Measurements from ENCODE around the gene FREM1.
"Not testable (repeated sequence)": the region's sequence is repeated elsewhere in the genome, so short reads cannot be mapped to it uniquely, and the experiment has no call there.

FREM1 gene

GRCh38 chr9:14909961-14910805 lies at the start of gene FREM1:
Gene FREM1, minus strand, starts transcription at chr9:14910428. Its CDS starts 41,451 bp downstream, at chr9:14868977.
- DNase-seq (ENCODE audit: low spot score): no peak

- no peak for DNase-seq (ENCODE audit: low spot score)
Observed at GRCh38 chr9:14958989-14959388, 48.8 kb upstream of the FREM1 start.

GRCh38 chr9:14957109-14957508 lies 46.9 kb upstream of the FREM1 start:
- no peak for DNase-seq (ENCODE audit: low spot score)

DNA sequence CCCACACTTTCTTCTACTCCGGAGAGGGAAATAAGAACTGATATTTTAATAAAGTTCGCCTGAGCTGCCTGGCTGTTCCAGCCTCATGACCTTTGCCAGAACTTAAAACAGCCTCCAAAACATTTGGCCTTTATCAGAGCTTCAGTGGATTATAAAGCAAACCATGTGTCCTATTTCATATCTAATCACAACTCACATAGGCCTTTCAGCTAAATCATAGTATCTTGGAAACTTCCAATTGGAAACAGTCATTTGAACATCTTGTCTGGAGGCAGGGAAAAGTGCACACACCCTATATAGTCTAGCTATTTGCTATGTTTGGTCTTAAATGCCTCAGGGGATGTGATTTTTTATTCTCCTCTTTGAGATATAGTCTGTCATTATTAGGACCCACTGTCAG lies 46.0 kb upstream of the FREM1 start:
- no peak for DNase-seq (ENCODE audit: low spot score)

GRCh38 chr9:14945351-14945750 lies 35.1 kb upstream of the FREM1 start:
- no peak for DNase-seq (ENCODE audit: low spot score)

- DNase-seq (ENCODE audit: low spot score): no peak
Observed at GRCh38 chr9:14941501-14942405, 31.5 kb upstream of the FREM1 start.

- DNase-seq (ENCODE audit: low spot score): no peak
Observed at GRCh38 chr9:14939378-14939777, 29.1 kb upstream of the FREM1 start.

DNA sequence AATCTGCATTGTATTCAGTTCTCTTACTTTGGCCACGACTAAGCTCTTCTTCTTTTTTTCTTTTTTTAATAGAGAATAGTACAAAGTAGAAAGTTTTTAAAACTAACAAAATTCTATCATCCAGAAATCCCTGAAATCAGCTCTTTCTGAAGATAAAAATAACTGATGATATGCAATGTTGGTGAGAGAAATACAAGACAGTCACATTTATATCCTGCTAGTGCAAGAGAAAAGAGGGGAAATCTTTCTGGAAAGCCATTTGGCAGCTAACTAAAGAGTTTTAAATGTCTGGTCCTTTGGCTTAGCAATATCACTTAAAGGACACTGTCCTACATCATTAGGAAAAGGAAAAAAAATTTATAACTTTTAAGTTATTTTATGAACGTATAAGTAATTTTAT lies 27.0 kb upstream of the FREM1 start:
- DNase-seq (ENCODE audit: low spot score): no peak

DNA sequence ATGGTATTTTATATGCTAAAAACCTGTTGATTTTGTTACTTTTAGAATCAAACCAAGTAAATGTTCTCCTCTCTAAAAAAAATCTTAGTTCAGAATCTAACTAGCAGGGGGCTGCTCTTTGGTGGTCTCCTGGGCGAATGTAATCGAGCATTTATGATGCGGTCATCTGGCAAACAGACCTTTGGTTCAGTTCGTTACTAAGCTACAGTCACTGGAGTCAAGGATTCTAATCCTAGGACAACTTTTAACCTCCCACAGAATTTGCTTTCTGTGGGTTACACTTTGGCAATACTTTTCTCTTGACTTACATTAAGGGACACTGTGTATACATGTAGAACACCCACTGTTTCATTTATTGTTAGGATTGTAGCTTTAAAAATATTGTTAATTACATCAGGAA lies 26.3 kb upstream of the FREM1 start:
- DNase-seq (ENCODE audit: low spot score): no peak

DNA sequence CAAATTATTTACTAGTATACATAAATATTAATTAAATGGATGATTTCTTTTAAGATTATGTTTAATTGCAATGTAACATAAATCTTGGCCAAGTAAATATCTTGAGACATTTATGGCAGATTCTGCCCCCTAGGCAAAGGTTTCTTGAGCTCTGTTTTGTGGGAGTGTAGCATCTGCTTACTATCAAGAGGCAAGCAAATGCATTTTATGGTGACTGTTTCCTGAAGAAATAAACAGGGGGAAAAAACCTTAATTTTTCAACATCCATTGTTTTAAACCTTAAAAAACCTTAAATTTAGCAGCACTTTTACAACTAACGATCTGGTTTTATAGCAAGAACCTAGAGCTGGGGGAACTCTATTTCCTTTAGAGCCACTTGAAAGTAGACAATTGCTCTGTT lies 25.7 kb upstream of the FREM1 start:
- DNase-seq (ENCODE audit: low spot score): no peak

GRCh38 chr9:14935106-14935751 lies 25.0 kb upstream of the FREM1 start:
- DNase-seq (ENCODE audit: low spot score): no peak

GRCh38 chr9:14932641-14933040 lies 22.4 kb upstream of the FREM1 start:
- DNase-seq (ENCODE audit: low spot score): no peak

GRCh38 chr9:14932231-14932630 lies 22.0 kb upstream of the FREM1 start:
- DNase-seq (ENCODE audit: low spot score): no peak

- no peak for DNase-seq (ENCODE audit: low spot score)
Observed at GRCh38 chr9:14926941-14927624, 16.9 kb upstream of the FREM1 start.

- no peak for DNase-seq (ENCODE audit: low spot score)
Observed at GRCh38 chr9:14924230-14925219, 14.3 kb upstream of the FREM1 start.

DNA sequence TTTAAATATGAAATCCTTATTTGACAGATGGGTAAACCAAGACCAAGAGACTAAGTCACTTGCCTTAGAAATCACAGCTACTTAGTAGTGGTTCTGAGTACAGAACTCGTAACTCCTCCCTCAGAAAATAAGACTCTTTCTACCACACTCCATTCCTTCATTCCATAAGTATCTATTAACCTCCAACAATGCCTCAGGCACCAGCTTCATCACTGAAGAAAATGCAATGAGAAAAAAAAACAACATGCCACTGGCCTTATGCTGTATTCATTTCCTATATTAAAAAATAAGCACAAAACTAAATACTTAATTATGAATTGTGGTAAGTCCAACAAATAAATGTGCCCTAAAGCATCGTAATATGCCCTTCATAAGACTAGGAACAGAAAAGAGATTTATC lies 13.5 kb upstream of the FREM1 start:
- DNase-seq (ENCODE audit: low spot score): no peak

DNA sequence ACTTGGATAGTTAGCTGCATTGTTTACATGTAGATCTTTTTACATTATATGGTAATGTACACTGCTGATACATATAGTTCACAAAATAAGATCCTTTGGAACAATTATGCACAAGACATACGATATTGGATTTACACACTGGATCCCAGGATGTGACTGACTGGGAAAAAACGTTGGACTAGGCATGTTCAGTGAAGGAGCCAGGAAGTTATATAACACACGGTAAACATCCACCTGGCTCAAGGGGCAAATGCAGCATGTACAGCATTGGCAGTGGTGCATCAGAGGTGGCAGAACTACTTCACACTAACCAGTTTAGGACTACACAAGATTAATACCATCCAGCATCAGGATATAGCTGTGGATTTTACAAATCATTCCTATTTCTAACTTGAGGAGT lies 10.6 kb upstream of the FREM1 start:
- DNase-seq (ENCODE audit: low spot score): not testable (repeated sequence)

DNA sequence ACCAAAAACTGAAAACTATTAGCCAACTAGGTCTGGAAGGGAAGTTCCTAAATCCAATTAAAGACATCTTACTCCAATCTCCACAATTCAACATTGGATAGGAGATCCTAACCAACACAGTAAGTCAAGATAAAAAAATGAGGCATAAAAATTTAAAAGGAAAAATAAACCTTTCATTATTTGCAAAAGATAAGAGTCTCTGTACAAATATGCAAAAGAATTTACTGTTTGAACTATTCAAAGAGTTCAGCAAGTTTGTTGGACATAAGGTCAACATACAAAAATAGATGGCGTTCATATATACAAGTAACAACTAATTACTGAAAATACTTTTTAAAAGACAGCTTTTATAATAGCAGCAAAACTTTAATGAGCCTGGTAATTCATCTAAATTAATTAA lies 3.1 kb upstream of the FREM1 start:
- DNase-seq (ENCODE audit: low spot score): no peak

DNA sequence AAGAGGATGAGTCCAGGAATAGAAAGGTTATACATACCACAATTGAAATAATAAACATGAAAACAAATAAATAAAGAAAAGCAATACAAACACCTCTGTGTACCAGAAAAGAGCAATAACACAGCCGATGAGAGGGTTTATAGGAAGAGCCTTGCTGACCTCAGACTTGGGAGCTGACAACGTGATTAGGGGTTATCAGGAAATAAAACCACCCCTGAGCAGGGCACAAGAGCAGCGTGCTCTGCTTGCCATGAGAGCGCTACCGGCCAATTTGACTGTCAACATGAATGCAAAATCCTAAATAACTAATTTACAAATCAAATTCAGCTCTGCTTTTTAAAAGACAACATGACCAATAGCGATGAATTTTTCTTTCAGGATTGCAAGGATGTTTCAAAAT lies 2.6 kb upstream of the FREM1 start:
- DNase-seq (ENCODE audit: low spot score): no peak

DNA sequence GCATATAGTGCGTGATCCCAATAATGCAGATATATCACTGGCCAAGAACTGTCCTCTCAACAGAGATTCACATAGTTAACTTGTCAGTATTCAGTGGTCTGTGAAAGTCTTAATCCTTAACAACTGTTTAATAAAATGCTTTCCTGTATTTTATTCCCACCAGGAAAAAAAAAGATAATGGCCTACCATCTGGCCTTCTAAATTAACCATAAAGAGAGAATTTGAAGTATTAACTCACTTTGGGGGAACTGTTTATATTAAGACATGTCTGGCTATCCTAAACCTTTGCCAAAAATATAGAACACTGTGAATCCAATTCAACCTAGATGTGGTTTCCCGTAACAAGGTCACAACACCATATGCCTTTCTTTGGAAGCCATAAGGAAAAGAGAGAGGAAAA lies 818 bp upstream of the FREM1 start:
- no peak for DNase-seq (ENCODE audit: low spot score)

DNA sequence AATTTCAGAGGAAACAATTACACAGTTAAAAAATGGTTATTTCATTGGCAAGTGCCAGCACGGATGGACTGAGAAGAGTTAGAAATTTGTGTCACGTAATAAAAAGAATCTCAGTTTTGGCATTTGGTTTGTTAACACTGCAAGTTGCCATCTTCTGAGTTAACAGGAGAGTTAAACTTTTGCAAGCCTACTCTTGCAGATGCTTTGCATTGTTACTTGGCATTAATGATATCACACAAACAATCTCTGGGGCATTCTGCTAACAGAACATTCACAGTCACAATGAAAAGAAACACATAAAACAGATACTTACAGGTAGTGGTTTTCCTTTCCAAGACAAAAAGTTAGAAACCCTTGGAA lies 647 bp downstream of the FREM1 start:
- DNase-seq (ENCODE audit: low spot score): no peak

Measured in CD4-positive, alpha-beta T cell treated with Interleukin-15 for 4 hours (primary cell).